Ishikawa (cell line): Measurements from ENCODE around the gene DPYD.

ENCODE experiments used
- TAF1 ChIP-seq: IDR thresholded peaks from 2 replicates; pipeline ENCODE4 v1.6.1; 2012; ENCODE audit warnings: low read depth, mild to moderate bottlenecking
- TCF12 ChIP-seq: IDR thresholded peaks from 2 replicates; pipeline ENCODE4 v1.6.1; 2012; ENCODE audit warnings: low read depth
- ZBTB7A ChIP-seq: IDR thresholded peaks from 2 replicates; pipeline ENCODE4 v1.6.1; 2012; ENCODE audit warnings: low read depth
- TF ChIP-seq, protein P1 (sequence below): IDR thresholded peaks from 2 replicates; pipeline ENCODE4 v1.6.1; 2012; ENCODE audit warnings: low read depth, mild to moderate bottlenecking

DNA sequence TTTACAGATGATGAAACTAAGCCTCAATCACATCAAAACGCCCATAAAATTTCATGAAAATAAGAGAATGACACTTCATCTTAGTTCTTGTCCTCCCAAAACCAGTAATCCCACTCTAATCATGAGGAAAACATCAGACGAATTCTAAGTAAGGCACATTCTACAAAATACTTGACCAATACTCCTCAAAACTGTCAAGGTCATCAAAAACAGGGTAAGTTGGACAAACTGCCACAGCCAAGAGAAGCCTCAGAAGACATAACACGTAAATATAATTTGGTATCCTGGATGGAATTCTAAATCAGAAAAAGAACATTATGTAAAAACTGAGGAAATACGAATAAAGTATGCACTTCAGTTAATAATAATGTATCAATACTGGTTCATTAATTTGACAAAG, 128.2 kb downstream of the DPYD start:
- TF ChIP-seq TCF12 (no peak), TAF1 (no peak), ZBTB7A (no peak)
- TF ChIP-seq, protein P1, sequence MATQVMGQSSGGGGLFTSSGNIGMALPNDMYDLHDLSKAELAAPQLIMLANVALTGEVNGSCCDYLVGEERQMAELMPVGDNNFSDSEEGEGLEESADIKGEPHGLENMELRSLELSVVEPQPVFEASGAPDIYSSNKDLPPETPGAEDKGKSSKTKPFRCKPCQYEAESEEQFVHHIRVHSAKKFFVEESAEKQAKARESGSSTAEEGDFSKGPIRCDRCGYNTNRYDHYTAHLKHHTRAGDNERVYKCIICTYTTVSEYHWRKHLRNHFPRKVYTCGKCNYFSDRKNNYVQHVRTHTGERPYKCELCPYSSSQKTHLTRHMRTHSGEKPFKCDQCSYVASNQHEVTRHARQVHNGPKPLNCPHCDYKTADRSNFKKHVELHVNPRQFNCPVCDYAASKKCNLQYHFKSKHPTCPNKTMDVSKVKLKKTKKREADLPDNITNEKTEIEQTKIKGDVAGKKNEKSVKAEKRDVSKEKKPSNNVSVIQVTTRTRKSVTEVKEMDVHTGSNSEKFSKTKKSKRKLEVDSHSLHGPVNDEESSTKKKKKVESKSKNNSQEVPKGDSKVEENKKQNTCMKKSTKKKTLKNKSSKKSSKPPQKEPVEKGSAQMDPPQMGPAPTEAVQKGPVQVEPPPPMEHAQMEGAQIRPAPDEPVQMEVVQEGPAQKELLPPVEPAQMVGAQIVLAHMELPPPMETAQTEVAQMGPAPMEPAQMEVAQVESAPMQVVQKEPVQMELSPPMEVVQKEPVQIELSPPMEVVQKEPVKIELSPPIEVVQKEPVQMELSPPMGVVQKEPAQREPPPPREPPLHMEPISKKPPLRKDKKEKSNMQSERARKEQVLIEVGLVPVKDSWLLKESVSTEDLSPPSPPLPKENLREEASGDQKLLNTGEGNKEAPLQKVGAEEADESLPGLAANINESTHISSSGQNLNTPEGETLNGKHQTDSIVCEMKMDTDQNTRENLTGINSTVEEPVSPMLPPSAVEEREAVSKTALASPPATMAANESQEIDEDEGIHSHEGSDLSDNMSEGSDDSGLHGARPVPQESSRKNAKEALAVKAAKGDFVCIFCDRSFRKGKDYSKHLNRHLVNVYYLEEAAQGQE = no peak
